Peyer's patch (tissue), 4 donors: ENCODE results near the gene ZNF77.

Source experiments
- CTCF ChIP-seq, 6 experiments: fragments of 450-650 bp in 4 of 6; fragments of 200-600 bp in 2 of 6; sonication (generic) in 1 of 6; IDR thresholded peaks; one replicate each; pipeline ENCODE4 v1.5.1; 2017 to 2019; ENCODE audit warnings: antibody characterized with exemption in 6 of 6, mild to moderate bottlenecking in 3 of 6, moderate library complexity in 1 of 6
- POLR2A ChIP-seq, 2 donors: fragments of 450-650 bp; IDR thresholded peaks; one replicate each; pipeline ENCODE4 v1.5.1; 2017; ENCODE audit warnings: antibody characterized with exemption in 2 of 2, mild to moderate bottlenecking in 2 of 2, moderate library complexity in 2 of 2

- TF ChIP-seq CTCF (IDR thresholded peaks at IDR 0.05) (no peak), POLR2A (IDR thresholded peaks at IDR 0.05) (no peak)
Measured at GRCh38 chr19:2973229-2973628, 28.5 kb upstream of the ZNF77 start.
